ENCODE measurements around the gene GALNT10. TPM values are rescaled to one million over a fixed set of nuclear protein-coding genes. Genes with fewer than 3 reads are reported as not detected.

GALNT10 gene
- total RNA-seq, 4 donors from 2014 or later: 35.9 to 59.4 (median 46.8) TPM

GRCh38 chr5:154284433-154284832 is 93.9 kb downstream of the GALNT10 start:
- H3K4me1 ChIP-seq: peaks cover 0 to 8% (median 0%) of the 10 kb centered on the region in 4 donors
- TF ChIP-seq POLR2A (IDR thresholded peaks at IDR 0.05) (no peak), CTCF (IDR thresholded peaks at IDR 0.05) (no peak)
- no peak overlapping the region for H3K27ac ChIP-seq
- DNase-seq: no peak
- H3K27me3 ChIP-seq: no peaks in the 10 kb centered on the region
- no peaks in the 10 kb centered on the region for H3K9me3 ChIP-seq
- H3K4me3 ChIP-seq: no peak overlapping the region
- H3K36me3 ChIP-seq: no peaks in the 10 kb centered on the region

GRCh38 chr5:154285661-154286408 is 95.3 kb downstream of the GALNT10 start:
- Histone ChIP-seq H3K36me3 (no peaks in the 10 kb centered on the region), H3K4me3 (no peak overlapping the region), H3K9me3 (no peaks in the 10 kb centered on the region), H3K27ac (no peak overlapping the region), H3K4me1 (peaks cover 0 to 8% (median 0%) of the 10 kb centered on the region in 4 donors), H3K27me3 (no peaks in the 10 kb centered on the region)
- no peak for DNase-seq
- TF ChIP-seq CTCF (IDR thresholded peaks at IDR 0.05) (no peak), POLR2A (IDR thresholded peaks at IDR 0.05) (no peak)

- DNase-seq: no peak
- Histone ChIP-seq H3K4me1 (peaks cover 0 to 8% (median 0%) of the 10 kb centered on the region in 4 donors), H3K4me3 (no peak overlapping the region), H3K36me3 (no peaks in the 10 kb centered on the region), H3K27ac (peak overlapping the region in 2 of 4 donors; percentile 3 to 55), H3K9me3 (no peaks in the 10 kb centered on the region), H3K27me3 (no peaks in the 10 kb centered on the region)
- TF ChIP-seq POLR2A (IDR thresholded peaks at IDR 0.05): no peak
- no peak for TF ChIP-seq CTCF (IDR thresholded peaks at IDR 0.05)
Observed at GRCh38 chr5:154286557-154286956, 96.0 kb downstream of the GALNT10 start.

- no peak for TF ChIP-seq POLR2A (IDR thresholded peaks at IDR 0.05)
- TF ChIP-seq CTCF (IDR thresholded peaks at IDR 0.05): no peak
- Histone ChIP-seq H3K27ac (peak overlapping the region in 2 of 4 donors; percentile 3 to 55), H3K4me1 (peaks cover 0 to 8% (median 0%) of the 10 kb centered on the region in 4 donors), H3K9me3 (no peaks in the 10 kb centered on the region), H3K4me3 (no peak overlapping the region), H3K27me3 (no peaks in the 10 kb centered on the region), H3K36me3 (no peaks in the 10 kb centered on the region)
- DNase-seq: no peak
Observed at GRCh38 chr5:154287136-154287535, 96.6 kb downstream of the GALNT10 start.

GRCh38 chr5:154288145-154288544 is 97.6 kb downstream of the GALNT10 start:
- Histone ChIP-seq H3K27me3 (no peaks in the 10 kb centered on the region), H3K4me1 (peaks cover 0 to 8% (median 0%) of the 10 kb centered on the region in 4 donors), H3K27ac (no peak overlapping the region), H3K36me3 (no peaks in the 10 kb centered on the region), H3K4me3 (no peak overlapping the region), H3K9me3 (no peaks in the 10 kb centered on the region)
- no peak for DNase-seq
- TF ChIP-seq CTCF (IDR thresholded peaks at IDR 0.05) (no peak), POLR2A (IDR thresholded peaks at IDR 0.05) (no peak)
